ENCODE measurements around the gene DNAJA3.

DNAJA3 gene

GRCh38 chr16:4408323-4408690 is 17.4 kb upstream of the DNAJA3 start:
- DNase-seq = no peak

- DNase-seq = peak; percentile 27 to 46
Measured at GRCh38 chr16:4409081-4409932, 16.4 kb upstream of the DNAJA3 start.

DNA sequence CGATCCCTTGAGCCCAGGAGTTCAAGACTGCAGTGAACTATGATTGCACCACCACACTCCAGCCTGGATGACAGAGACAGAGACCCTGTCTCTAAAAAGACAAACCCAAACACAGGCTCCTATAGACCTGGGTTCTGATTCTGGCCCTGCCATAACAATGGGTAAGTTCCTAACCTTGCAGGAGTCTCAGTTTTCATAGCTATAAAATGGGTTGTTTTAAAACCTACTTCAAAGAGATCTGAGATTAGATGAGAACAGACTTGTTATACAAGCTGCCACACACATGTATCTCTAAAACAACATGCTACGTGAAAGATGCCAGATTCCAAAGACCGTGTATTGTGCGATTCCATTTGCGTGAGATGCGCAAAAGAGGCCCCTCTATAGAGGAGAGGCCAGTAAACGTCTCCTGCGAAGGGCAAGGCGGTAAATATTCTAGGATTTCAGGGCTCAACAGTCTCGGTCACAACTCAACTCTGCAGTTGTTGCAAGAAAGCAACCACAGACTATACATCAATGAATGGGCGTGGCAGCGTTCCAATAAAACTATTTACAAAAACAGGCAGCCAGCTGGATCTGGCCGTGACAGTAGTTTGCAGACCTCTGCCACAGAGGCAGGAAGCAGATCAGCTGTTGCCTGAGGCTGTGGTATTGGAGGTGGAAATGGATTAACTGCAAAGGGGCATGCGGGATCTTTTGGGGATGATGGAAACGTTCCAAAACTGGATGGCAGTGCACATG is 15.2 kb upstream of the DNAJA3 start:
- DNase-seq = no peak

DNA sequence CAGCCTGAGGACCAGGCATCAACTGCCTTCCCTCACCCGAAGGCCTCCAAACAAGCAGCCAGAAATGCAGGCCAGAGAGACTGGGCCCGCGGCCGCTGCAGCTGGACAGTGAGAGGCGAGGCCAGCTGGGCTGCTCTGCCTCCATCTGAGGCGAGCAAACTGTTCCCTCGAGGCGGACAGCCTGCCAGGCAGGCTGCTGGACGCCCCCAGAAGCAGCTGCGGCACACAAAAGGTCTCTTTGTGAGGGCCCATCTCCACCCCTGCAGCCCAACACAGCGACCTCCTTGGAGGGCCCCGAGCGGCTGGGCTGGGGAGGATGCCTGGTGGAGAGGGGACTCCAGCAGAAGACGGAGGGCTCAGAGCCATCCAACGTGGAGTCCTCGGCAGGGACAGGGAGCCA is 14.0 kb upstream of the DNAJA3 start:
- no peak for DNase-seq

DNA sequence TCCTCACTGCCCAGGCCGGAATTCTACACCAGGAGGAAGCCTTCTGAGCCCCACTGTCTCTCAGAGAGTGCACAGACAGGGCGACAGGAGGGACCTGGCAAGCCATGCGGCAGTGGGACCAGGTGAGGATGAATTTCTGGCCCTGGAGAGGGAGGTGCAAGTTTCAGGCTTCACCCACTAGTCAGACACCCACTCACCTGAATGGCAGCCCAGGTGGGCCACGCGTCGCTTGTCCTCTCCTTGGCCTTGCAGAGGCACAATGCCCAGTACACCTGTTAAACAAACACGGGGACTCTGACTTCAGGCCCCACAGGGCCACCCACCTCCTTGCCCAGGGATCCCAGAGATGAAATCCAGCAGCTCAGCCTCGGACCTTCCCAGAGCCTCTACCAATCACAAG is 13.5 kb upstream of the DNAJA3 start:
- no peak for DNase-seq

DNA sequence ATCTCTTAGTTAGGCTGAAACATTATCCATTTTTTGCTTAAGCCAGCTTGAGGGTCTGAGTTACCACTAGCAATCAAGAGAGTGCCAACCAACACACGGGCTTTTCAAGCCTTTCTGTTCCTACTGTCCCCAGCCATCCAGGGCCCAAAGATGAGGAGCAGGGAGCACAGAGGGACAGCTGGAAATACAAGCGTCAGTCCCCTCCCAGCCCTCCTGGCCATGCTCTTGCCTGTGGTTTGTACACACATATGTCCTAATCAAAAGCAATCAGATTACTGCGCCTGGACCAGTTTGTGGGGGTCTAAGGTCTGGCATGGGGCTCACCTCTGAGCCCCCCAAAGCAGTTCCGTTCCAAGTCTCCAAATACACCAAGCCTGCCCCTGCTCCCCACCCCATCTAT is 12.8 kb upstream of the DNAJA3 start:
- DNase-seq = no peak

- DNase-seq = no peak
Measured at GRCh38 chr16:4414187-4414917, 11.3 kb upstream of the DNAJA3 start.

DNA sequence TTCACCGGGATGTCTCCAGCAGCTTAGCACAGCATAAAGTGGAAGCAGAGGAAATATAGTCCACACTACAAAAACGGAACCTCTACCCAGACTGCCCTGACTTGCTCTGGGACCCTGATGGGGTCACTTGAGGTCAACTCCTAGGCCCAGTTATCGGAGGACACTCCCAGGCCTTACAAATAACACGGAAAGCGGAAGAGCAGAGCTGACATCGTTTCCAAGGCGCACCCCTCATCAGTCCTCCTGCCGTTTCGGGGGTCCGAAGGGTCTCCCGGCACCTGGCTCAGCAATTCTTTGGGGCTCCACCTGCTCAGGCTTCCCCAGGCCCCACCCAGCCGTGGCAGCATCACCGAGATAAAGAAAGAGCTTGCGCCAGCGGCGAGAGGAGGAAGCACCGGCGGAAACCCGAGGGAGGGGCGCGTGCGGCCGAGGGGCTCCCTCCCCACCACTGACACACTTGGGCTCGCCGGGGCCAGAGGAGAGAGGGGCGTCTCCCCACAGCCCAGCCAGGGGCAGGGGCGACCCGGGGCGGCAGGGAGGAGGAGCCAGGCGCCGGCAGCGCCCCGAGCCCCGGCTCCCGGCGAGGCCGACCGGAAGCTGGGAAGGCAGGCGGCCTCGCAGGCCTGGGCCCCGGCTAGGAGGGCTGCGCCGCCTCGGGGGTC is 10.0 kb upstream of the DNAJA3 start:
- DNase-seq = peak in 1 of 2 experiments; percentile 29

DNA sequence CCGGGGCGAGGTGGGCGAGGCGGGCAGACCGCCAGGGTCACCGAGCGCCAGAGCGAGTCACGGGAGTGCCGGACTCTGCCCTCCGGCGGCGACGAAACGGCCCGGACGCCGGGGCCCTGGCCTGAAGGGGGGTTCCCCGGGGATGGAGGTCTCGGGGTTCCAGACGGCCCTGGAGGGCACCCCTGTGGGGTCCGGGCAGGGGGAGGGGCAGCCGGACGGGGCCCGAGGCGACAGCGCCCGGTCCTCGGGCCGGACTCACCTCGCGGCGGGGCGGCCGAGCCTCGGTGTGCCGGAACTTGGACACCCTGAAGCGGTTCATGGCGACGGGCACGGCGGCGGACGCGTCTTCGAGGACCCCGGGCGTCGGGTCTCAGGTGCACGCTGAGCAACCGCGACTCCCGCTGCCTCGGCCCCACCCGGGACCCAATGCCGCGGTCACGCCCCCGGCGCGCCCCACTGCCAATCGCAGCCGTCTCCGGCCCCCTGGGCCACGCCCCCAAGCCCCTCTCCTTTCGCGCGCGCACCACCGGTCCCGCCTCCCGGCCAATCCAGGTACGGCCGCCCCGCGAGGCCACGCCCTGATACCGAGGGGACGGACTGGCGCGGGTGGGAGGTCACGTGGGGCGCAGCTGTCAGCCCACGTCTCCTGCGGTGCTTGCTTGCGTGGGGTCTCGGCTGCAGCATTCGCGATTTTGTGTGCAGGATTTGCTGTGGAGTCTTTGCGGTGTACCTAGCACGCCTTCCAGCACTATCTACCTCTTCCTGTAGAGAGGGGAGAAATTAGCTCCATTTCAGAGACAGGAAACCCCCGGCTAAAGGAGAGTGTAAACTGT is 9.3 kb upstream of the DNAJA3 start, which contains the start of gene CORO7:
TSS of gene CORO7 (minus strand) at position 397 of the 833 bp plus-strand sequence. CDS start at position 319, 78 bp downstream.
- peak; percentile 92 to 94 for DNase-seq

GRCh38 chr16:4419402-4419959 is 6.2 kb upstream of the DNAJA3 start:
- DNase-seq = no peak

DNA sequence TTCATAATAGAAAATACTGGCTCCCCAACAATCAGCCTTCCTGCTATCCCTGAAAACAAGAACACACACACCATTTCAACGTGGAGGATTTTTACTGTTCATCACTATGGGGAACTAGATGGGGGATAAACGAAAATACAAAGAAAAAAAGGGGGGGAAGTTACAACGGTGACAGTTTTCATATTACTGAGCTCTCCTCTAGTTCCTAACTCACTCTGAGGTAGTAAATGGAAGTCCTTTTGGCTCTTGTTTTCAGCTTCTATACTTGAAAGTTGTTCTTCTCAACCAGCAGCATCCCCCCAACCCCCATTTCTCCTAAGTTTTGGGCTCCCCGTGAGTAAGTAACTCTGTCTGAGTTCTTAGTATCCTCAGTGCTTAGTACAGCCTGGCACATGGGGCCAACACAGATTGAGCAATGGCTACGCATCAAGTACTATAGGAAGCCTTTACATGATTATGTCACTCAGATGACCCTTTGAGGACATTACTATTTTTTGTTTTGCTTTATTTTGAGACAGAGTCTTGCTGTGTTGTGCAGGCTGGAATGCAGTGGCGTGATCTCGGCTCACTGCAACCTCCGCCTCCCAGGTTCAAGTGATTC is 5.1 kb upstream of the DNAJA3 start:
- no peak for DNase-seq

DNA sequence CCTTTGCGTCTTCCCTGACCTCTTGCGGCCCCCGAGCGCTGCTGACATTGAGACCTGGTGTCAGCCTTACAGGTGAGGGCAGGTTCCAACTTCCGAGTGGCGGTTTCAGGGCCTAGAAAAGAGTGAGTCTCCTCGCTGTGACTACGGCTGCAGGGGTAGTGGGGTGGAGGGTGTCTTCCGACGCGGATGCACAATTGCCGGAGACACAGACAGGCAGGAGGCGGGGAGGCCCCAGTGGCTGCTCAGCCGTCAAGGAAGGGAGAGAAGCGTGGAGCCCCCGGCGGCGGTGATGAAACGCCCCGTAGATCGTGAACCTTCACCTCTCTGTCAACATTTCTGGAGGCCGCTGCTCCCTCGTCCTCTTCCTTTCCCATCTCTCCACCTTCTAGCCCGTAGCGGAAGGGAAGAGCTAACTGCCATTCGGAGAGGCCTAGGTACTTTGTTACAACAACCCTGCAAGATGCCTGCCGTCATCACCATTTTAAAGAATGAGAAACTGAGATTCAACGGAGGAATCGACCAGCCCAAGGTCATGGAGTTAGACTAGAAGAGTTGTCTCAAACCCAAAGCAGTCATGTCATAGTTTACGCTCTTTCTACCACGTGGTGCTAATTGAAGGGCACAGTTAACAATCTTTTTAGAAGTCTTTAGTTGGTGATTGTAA is 485 bp downstream of the DNAJA3 start:
- no peak for DNase-seq

DNA sequence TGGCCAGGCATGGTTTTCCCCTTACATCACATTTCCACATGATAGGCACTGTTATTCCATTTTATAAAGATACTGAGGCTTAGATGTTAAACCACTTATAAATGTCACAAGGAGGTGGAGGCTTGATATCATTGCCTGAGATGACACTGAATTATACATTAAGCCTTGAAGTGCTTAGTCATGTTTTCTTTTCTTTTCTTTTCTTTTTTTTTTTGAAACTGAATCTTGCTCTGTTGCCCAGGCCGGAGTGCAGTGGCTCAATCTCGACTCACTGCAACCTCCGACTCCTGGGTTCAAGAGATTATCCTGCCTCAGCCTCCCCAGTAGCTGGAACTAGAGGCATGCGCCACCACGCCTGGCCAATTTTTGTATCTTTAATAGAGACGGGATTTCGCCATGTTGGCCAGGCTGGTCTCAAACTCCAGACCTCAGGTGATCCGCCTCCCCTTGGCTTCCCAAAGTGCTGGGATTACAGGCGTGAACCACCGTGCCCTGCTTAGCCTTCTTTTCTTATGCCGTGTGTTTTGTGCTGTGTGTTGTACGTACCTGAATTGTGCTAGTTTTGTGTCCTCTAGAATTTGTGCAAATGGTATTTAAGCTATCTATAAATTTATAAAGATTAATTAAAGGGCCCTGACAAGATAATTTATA is 1.2 kb downstream of the DNAJA3 start:
- no peak for DNase-seq

GRCh38 chr16:4428500-4428899 is 2.8 kb downstream of the DNAJA3 start:
- no peak for DNase-seq

GRCh38 chr16:4431023-4431422 is 5.4 kb downstream of the DNAJA3 start:
- DNase-seq = no peak

DNA sequence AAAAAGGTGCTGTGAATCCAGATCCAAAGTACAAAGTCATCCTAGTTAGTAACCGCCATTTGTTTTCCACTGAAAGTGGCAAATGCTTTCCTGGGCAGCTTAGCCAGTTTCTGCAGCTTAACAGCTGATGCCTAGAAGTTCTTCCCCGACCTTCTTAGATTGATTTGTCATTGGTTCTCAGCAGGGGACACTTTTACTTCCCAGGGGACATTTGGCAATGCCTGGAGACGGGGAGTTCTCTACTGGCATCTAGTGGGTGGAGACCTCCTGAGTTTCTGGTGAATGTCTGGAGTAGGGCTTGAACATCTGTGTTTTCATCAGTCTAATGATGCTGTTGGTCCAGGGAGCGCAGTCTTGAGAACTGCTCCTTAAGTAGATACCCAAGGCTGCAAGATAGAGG is 7.6 kb downstream of the DNAJA3 start:
- peak; percentile 15 to 36 for DNase-seq

DNA sequence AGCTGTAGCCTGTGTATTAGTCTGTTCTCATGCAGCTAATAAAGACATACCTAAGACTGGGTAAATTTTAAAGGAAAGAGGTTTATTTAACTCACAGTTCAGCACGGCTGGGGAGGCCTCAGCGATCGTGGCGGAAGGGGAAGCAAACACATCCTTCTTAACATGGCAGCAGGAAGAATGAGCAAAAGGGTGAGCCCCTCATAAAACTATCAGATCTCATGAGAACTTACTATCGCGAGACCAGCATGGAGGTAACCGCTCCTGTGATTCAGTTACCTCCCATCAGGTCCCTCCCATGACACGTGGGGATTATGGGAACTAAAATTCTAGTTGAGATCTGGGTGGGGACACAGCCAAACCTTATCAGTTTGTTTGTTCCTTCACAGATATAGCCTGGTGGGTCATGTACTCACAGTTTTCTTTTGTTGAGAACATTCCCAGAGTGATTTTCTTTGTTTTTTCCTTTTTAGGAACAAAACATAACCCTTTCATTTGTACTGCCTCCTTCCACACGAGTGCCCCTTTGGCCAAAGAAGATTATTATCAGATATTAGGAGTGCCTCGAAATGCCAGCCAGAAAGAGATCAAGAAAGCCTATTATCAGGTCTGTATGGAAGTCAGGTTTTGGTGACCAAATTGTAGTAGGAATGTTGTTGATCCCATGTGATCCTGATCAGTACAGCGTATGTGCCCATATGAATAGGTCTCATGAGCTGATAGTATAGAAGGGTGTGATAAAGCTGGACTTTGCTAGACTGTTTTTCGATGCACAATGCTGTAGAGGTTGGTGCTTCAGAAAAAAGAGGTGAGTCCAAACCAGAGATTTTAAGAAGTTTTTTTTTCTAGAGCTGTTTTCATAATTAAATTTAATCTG is 8.5 kb downstream of the DNAJA3 start:
- DNase-seq = no peak

- DNase-seq = no peak
Measured at GRCh38 chr16:4435337-4436067, 9.8 kb downstream of the DNAJA3 start.
